ENCODE data around the gene OVCH1.
"Not testable (repeated sequence)": the region's sequence is repeated elsewhere in the genome, so short reads cannot be mapped to it uniquely, and the experiment has no call there.

The OVCH1 gene

GRCh38 chr12:29415111-29415510 lies 82.4 kb downstream of the OVCH1 start:
- Mint-ChIP-seq H3K4me1 (ENCODE audit: low read depth) (no peaks in the 10 kb centered on the region), H3K36me3 (ENCODE audit: low read depth) (no peaks in the 10 kb centered on the region), H3K4me3 (no peak overlapping the region), H3K9me3 (no peaks in the 10 kb centered on the region), H3K27ac (no peak overlapping the region), H3K27me3 (ENCODE audit: low read depth) (peaks cover 27% of the 10 kb centered on the region)

- no peak overlapping the region for H3K27ac Mint-ChIP-seq
- H3K27me3 Mint-ChIP-seq (ENCODE audit: low read depth): peaks cover 22% of the 10 kb centered on the region
Observed at GRCh38 chr12:29414368-29414767, 83.1 kb downstream of the OVCH1 start.

GRCh38 chr12:29405561-29405960 lies 91.9 kb downstream of the OVCH1 start:
- Mint-ChIP-seq H3K27ac (no peak overlapping the region), H3K4me1 (ENCODE audit: low read depth) (no peaks in the 10 kb centered on the region), H3K4me3 (no peak overlapping the region), H3K36me3 (ENCODE audit: low read depth) (no peaks in the 10 kb centered on the region), H3K9me3 (no peaks in the 10 kb centered on the region), H3K27me3 (ENCODE audit: low read depth) (peaks cover 29% of the 10 kb centered on the region)

More at GRCh38 chr12:29414368-29414767, 83.1 kb downstream of the OVCH1 start:
- no peaks in the 10 kb centered on the region for H3K4me1 Mint-ChIP-seq (ENCODE audit: low read depth)
- H3K9me3 Mint-ChIP-seq: no peaks in the 10 kb centered on the region
- H3K4me3 Mint-ChIP-seq: no peak overlapping the region
- H3K36me3 Mint-ChIP-seq (ENCODE audit: low read depth): no peaks in the 10 kb centered on the region

GRCh38 chr12:29403991-29404390 lies 93.5 kb downstream of the OVCH1 start:
- Mint-ChIP-seq H3K27me3 (ENCODE audit: low read depth) (peaks cover 28% of the 10 kb centered on the region), H3K27ac (no peak overlapping the region), H3K36me3 (ENCODE audit: low read depth) (no peaks in the 10 kb centered on the region), H3K4me1 (ENCODE audit: low read depth) (no peaks in the 10 kb centered on the region), H3K4me3 (no peak overlapping the region), H3K9me3 (no peaks in the 10 kb centered on the region)

GRCh38 chr12:29402437-29402836 lies 95.0 kb downstream of the OVCH1 start:
- Mint-ChIP-seq H3K27me3 (ENCODE audit: low read depth) (peaks cover 33% of the 10 kb centered on the region), H3K4me1 (ENCODE audit: low read depth) (no peaks in the 10 kb centered on the region), H3K4me3 (no peak overlapping the region), H3K36me3 (ENCODE audit: low read depth) (no peaks in the 10 kb centered on the region), H3K27ac (no peak overlapping the region), H3K9me3 (no peaks in the 10 kb centered on the region)

GRCh38 chr12:29398495-29398894 lies 99.0 kb downstream of the OVCH1 start:
- Mint-ChIP-seq H3K27ac (no peak overlapping the region), H3K36me3 (ENCODE audit: low read depth) (no peaks in the 10 kb centered on the region), H3K4me1 (ENCODE audit: low read depth) (no peaks in the 10 kb centered on the region), H3K9me3 (no peaks in the 10 kb centered on the region), H3K27me3 (ENCODE audit: low read depth) (peaks cover 28% of the 10 kb centered on the region), H3K4me3 (no peak overlapping the region)

GRCh38 chr12:29396774-29397173 lies 100.7 kb downstream of the OVCH1 start:
- H3K9me3 Mint-ChIP-seq: no peaks in the 10 kb centered on the region
- H3K27ac Mint-ChIP-seq: no peak overlapping the region
- H3K4me1 Mint-ChIP-seq (ENCODE audit: low read depth): no peaks in the 10 kb centered on the region
- no peak overlapping the region for H3K4me3 Mint-ChIP-seq
- no peaks in the 10 kb centered on the region for H3K36me3 Mint-ChIP-seq (ENCODE audit: low read depth)
- H3K27me3 Mint-ChIP-seq (ENCODE audit: low read depth): peaks cover 18% of the 10 kb centered on the region

GRCh38 chr12:29395356-29395755 lies 102.1 kb downstream of the OVCH1 start:
- Mint-ChIP-seq H3K27me3 (ENCODE audit: low read depth) (peaks cover 12% of the 10 kb centered on the region), H3K9me3 (peaks cover 10% of the 10 kb centered on the region), H3K4me3 (no peak overlapping the region), H3K36me3 (ENCODE audit: low read depth) (peaks cover 10% of the 10 kb centered on the region), H3K27ac (no peak overlapping the region), H3K4me1 (ENCODE audit: low read depth) (peaks cover 11% of the 10 kb centered on the region)

GRCh38 chr12:29390419-29390818 lies 107.1 kb downstream of the OVCH1 start:
- peak overlapping the region; percentile 92 for H3K27ac Mint-ChIP-seq
- peaks cover 15% of the 10 kb centered on the region for H3K36me3 Mint-ChIP-seq (ENCODE audit: low read depth)
- peaks cover 15% of the 10 kb centered on the region for H3K9me3 Mint-ChIP-seq
- peak overlapping the region; percentile 19 for H3K4me3 Mint-ChIP-seq
- H3K4me1 Mint-ChIP-seq (ENCODE audit: low read depth): peaks cover 16% of the 10 kb centered on the region
- not testable (repeated sequence) for H3K27me3 Mint-ChIP-seq (ENCODE audit: low read depth)

- H3K4me3 Mint-ChIP-seq: no peak overlapping the region
Observed at GRCh38 chr12:29389295-29389919, 108.1 kb downstream of the OVCH1 start.

GRCh38 chr12:29386084-29386680 lies 111.3 kb downstream of the OVCH1 start:
- Mint-ChIP-seq H3K9me3 (peaks cover 12% of the 10 kb centered on the region), H3K36me3 (ENCODE audit: low read depth) (peaks cover 15% of the 10 kb centered on the region), H3K4me1 (ENCODE audit: low read depth) (peaks cover 18% of the 10 kb centered on the region)
- H3K27me3 Mint-ChIP-seq (ENCODE audit: low read depth); H3K4me3 Mint-ChIP-seq; H3K27ac Mint-ChIP-seq: not testable (repeated sequence)

More at GRCh38 chr12:29389295-29389919, 108.1 kb downstream of the OVCH1 start:
- Mint-ChIP-seq H3K36me3 (ENCODE audit: low read depth) (peaks cover 15% of the 10 kb centered on the region), H3K4me1 (ENCODE audit: low read depth) (peaks cover 16% of the 10 kb centered on the region), H3K9me3 (peaks cover 15% of the 10 kb centered on the region), H3K27ac (no peak overlapping the region), H3K27me3 (ENCODE audit: low read depth) (no peaks in the 10 kb centered on the region)

- not testable (repeated sequence) for H3K4me3 Mint-ChIP-seq; H3K9me3 Mint-ChIP-seq; H3K36me3 Mint-ChIP-seq (ENCODE audit: low read depth); H3K27ac Mint-ChIP-seq; H3K27me3 Mint-ChIP-seq (ENCODE audit: low read depth)
- peaks cover 10% of the 10 kb centered on the region for H3K4me1 Mint-ChIP-seq (ENCODE audit: low read depth)
Observed at GRCh38 chr12:29385194-29385593, 112.3 kb downstream of the OVCH1 start.

- H3K4me1 Mint-ChIP-seq (ENCODE audit: low read depth): peaks cover 21% of the 10 kb centered on the region
- H3K27me3 Mint-ChIP-seq (ENCODE audit: low read depth): no peaks in the 10 kb centered on the region
- no peaks in the 10 kb centered on the region for H3K9me3 Mint-ChIP-seq
- peaks cover 4% of the 10 kb centered on the region for H3K36me3 Mint-ChIP-seq (ENCODE audit: low read depth)
- H3K27ac Mint-ChIP-seq: peak overlapping the region; percentile 69
- H3K4me3 Mint-ChIP-seq: peak overlapping the region; percentile 95
Observed at GRCh38 chr12:29382251-29382650, 115.2 kb downstream of the OVCH1 start.

GRCh38 chr12:29380536-29381523 lies 116.7 kb downstream of the OVCH1 start, which contains the start of gene ERGIC2:
Gene ERGIC2, minus strand, starts transcription at chr12:29381172. Its CDS starts 9,539 bp downstream, at chr12:29371633.
- Mint-ChIP-seq H3K4me1 (ENCODE audit: low read depth) (peaks cover 25% of the 10 kb centered on the region), H3K4me3 (peak within 1 kb of the TSS; percentile 95)

More at GRCh38 chr12:29380536-29381523, 116.7 kb downstream of the OVCH1 start, which contains the start of gene ERGIC2:
- Mint-ChIP-seq H3K36me3 (ENCODE audit: low read depth) (peaks cover 7% of the 10 kb centered on the region), H3K27ac (peak within 1 kb of the TSS; percentile 86), H3K27me3 (ENCODE audit: low read depth) (no peaks in the 10 kb centered on the region), H3K9me3 (no peaks in the 10 kb centered on the region)

Measured in T-helper 1 cell treated with Interleukin-12 subunit alpha and Interleukin-12 subunit beta and Interleukin-4 antibody, amounts not matched to agents 30 μg/mL and 1 μg/mL, for 36 hours (primary cell).